RWPE2 (cell line): Measurements from ENCODE around the gene ACAA2.
A peak's percentile ranks its signal among the peaks of the same experiment; 100 is the strongest.

ENCODE experiments used
- ATAC-seq: fragments of 200-7000 bp; cut with Tn5 transposase; 3 replicates; pipeline ENCODE4 v1.9.1; 2021; ENCODE audit warnings: low read depth
- DNase-seq: peaks from one replicate; pipeline ENCODE4 v3.0.0-alpha.2; 2020; ENCODE audit warnings: low spot score
- H3K27ac ChIP-seq: fragments of 450-650 bp; 2 replicates; pipeline ENCODE4 v1.5.1; 2017; ENCODE audit warnings: mild to moderate bottlenecking; ENCODE audit not compliant: poor library complexity, severe bottlenecking
- H3K27me3 ChIP-seq: fragments of 250-450 bp; sonication (Bioruptor Pico); 2 replicates; pipeline ENCODE4 v1.5.1; 2021; ENCODE audit warnings: mild to moderate bottlenecking, moderate library complexity; ENCODE audit not compliant: insufficient read depth, poor library complexity, severe bottlenecking
- H3K36me3 ChIP-seq: fragments of 250-450 bp; sonication (Bioruptor Pico); 2 replicates; pipeline ENCODE4 v1.5.1; 2020; ENCODE audit warnings: low read depth, mild to moderate bottlenecking, moderate library complexity
- H3K4me1 ChIP-seq: fragments of 250-450 bp; sonication (Bioruptor Pico); 2 replicates; pipeline ENCODE4 v1.5.1; 2021; ENCODE audit warnings: mild to moderate bottlenecking, moderate library complexity; ENCODE audit not compliant: insufficient read depth, poor library complexity, severe bottlenecking
- H3K4me3 ChIP-seq: fragments of 250-450 bp; sonication (Bioruptor Pico); 2 replicates; pipeline ENCODE4 v1.5.1; 2021; ENCODE audit warnings: mild to moderate bottlenecking, moderate library complexity; ENCODE audit not compliant: severe bottlenecking
- H3K9me3 ChIP-seq: fragments of 250-450 bp; sonication (Bioruptor Pico); 2 replicates; pipeline ENCODE4 v1.5.1; 2021; ENCODE audit warnings: mild to moderate bottlenecking, moderate library complexity; ENCODE audit not compliant: severe bottlenecking
- CTCF ChIP-seq: fragments of 450-650 bp; IDR thresholded peaks from one replicate; pipeline ENCODE4 v1.5.1; 2017; ENCODE audit warnings: mild to moderate bottlenecking, moderate library complexity; ENCODE audit not compliant: poor library complexity, severe bottlenecking

ACAA2 gene

GRCh38 chr18:49762191-49763077, 50.9 kb downstream of the ACAA2 start:
- DNase-seq (no peak), ATAC-seq (no peak)
- no peak overlapping the region for H3K4me3 ChIP-seq
- no peaks in the 10 kb centered on the region for H3K27me3 ChIP-seq
- no peak overlapping the region for H3K27ac ChIP-seq
- H3K36me3 ChIP-seq: no peaks in the 10 kb centered on the region
- TF ChIP-seq CTCF: no peak
- H3K9me3 ChIP-seq: no peaks in the 10 kb centered on the region
- H3K4me1 ChIP-seq: no peaks in the 10 kb centered on the region

GRCh38 chr18:49761771-49762170, 51.6 kb downstream of the ACAA2 start:
- H3K27ac ChIP-seq: no peak overlapping the region
- no peak for DNase-seq
- no peaks in the 10 kb centered on the region for H3K4me1 ChIP-seq
- TF ChIP-seq CTCF: no peak
- H3K27me3 ChIP-seq: no peaks in the 10 kb centered on the region
- ATAC-seq: no peak
- no peak overlapping the region for H3K4me3 ChIP-seq
- H3K36me3 ChIP-seq: no peaks in the 10 kb centered on the region
- H3K9me3 ChIP-seq: no peaks in the 10 kb centered on the region

- H3K4me3 ChIP-seq: no peak overlapping the region
- ATAC-seq (no peak), DNase-seq (no peak)
- no peak overlapping the region for H3K27ac ChIP-seq
- H3K4me1 ChIP-seq: no peaks in the 10 kb centered on the region
- TF ChIP-seq CTCF: no peak
- no peaks in the 10 kb centered on the region for H3K9me3 ChIP-seq
- H3K27me3 ChIP-seq: no peaks in the 10 kb centered on the region
- H3K36me3 ChIP-seq: no peaks in the 10 kb centered on the region
Observed at GRCh38 chr18:49758263-49758610, 55.1 kb downstream of the ACAA2 start.

GRCh38 chr18:49757513-49758262, 55.6 kb downstream of the ACAA2 start:
- Histone ChIP-seq H3K27ac (no peak overlapping the region), H3K4me1 (no peaks in the 10 kb centered on the region), H3K4me3 (no peak overlapping the region), H3K9me3 (no peaks in the 10 kb centered on the region), H3K36me3 (no peaks in the 10 kb centered on the region), H3K27me3 (no peaks in the 10 kb centered on the region)
- ATAC-seq (peak; percentile 40; the same call in 2 of the 3 replicates), DNase-seq (no peak)
- no peak for TF ChIP-seq CTCF
